ENCODE measurements around the gene ATAD2B.
"Not testable (repeated sequence)": the region's sequence is repeated elsewhere in the genome, so short reads cannot be mapped to it uniquely, and the experiment has no call there.

Gene ATAD2B

GRCh38 chr2:23791030-23791429, 135.9 kb downstream of the ATAD2B start:
- peak; percentile 11 for DNase-seq (ENCODE audit: low spot score)

GRCh38 chr2:23789012-23789411, 137.9 kb downstream of the ATAD2B start:
- DNase-seq (ENCODE audit: low spot score) = no peak

GRCh38 chr2:23788100-23788499, 138.8 kb downstream of the ATAD2B start:
- no peak for DNase-seq (ENCODE audit: low spot score)

- DNase-seq (ENCODE audit: low spot score) = no peak
These were observed 142.0 kb downstream of the ATAD2B start for GRCh38 chr2:23784971-23785370.

- DNase-seq (ENCODE audit: low spot score) = no peak
These were observed 144.3 kb downstream of the ATAD2B start for GRCh38 chr2:23782646-23783045.

GRCh38 chr2:23782126-23782525, 144.8 kb downstream of the ATAD2B start:
- DNase-seq (ENCODE audit: low spot score) = no peak

- DNase-seq (ENCODE audit: low spot score) = not testable (repeated sequence)
These were observed 146.5 kb downstream of the ATAD2B start for GRCh38 chr2:23780465-23780864.

GRCh38 chr2:23777826-23778225, 149.1 kb downstream of the ATAD2B start:
- DNase-seq (ENCODE audit: low spot score) = no peak

GRCh38 chr2:23776021-23776420, 150.9 kb downstream of the ATAD2B start:
- no peak for DNase-seq (ENCODE audit: low spot score)

- no peak for DNase-seq (ENCODE audit: low spot score)
These were observed 154.2 kb downstream of the ATAD2B start for GRCh38 chr2:23772684-23773083.

- no peak for DNase-seq (ENCODE audit: low spot score)
These were observed 154.9 kb downstream of the ATAD2B start for GRCh38 chr2:23772056-23772455.

- no peak for DNase-seq (ENCODE audit: low spot score)
These were observed 157.6 kb downstream of the ATAD2B start for GRCh38 chr2:23769364-23769763.

- DNase-seq (ENCODE audit: low spot score) = no peak
These were observed 158.9 kb downstream of the ATAD2B start for GRCh38 chr2:23767876-23768621.

GRCh38 chr2:23762141-23762540, 164.8 kb downstream of the ATAD2B start:
- DNase-seq (ENCODE audit: low spot score) = no peak

GRCh38 chr2:23761638-23762037, 165.3 kb downstream of the ATAD2B start:
- DNase-seq (ENCODE audit: low spot score) = no peak

GRCh38 chr2:23760736-23761135, 166.2 kb downstream of the ATAD2B start:
- peak; percentile 19 for DNase-seq (ENCODE audit: low spot score)

- peak; percentile 62 for DNase-seq (ENCODE audit: low spot score)
These were observed 169.1 kb downstream of the ATAD2B start for GRCh38 chr2:23757686-23758433.

- DNase-seq (ENCODE audit: low spot score) = no peak
These were observed 170.2 kb downstream of the ATAD2B start for GRCh38 chr2:23756593-23757292.

- no peak for DNase-seq (ENCODE audit: low spot score)
These were observed 172.0 kb downstream of the ATAD2B start for GRCh38 chr2:23754970-23755369.

GRCh38 chr2:23753291-23754010, 173.5 kb downstream of the ATAD2B start:
- no peak for DNase-seq (ENCODE audit: low spot score)

GRCh38 chr2:23751747-23752265, 175.1 kb downstream of the ATAD2B start:
- DNase-seq (ENCODE audit: low spot score) = no peak
